ENCODE data around the gene SLC25A10.
"Not testable (repeated sequence)": the region's sequence is repeated elsewhere in the genome, so short reads cannot be mapped to it uniquely, and the experiment has no call there.

SLC25A10 gene

DNA sequence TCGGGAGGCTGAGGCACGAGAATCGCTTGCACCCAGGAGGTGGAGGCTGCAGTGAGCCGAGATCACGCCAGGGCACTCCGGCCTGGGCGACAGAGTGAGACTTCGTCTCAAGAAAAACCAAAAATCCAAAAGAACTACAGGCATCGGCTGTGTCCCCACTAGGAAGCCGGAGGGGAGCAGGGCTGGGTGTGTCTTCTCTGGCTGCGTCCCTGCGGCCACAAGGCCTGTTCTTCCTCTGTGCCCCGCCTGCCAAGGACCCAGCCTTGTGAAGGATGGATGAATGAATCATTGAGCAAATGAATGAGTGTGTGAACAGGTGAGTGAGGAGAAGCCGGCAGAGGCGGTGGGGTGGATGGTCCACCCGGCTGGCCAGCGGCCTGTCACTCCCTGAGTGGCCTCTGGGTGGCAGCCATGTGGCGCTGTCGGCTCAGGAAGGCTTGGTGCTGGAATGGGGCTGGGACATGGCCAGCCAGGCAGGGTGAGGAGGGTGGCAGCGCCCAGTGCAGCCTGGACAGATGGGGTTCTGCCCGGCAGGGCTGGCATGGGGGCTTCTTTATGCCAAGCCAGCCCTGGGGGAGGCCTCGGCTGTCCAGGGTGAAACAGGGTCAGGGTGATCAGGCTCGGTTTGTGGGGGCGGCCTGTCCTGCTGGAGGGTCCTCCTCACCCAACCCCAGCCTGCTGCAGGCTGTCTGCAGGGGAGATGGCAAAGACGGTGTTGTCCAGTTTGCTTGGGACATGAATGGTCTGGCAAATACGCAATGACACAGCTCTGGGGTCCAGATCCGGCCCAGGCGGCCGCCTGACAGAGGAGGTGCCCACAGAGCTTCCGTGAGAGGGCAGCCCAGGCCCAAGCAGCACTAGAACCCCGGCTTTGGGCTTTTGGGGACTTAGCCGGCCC is 21.7 kb downstream of the SLC25A10 start:
- Histone ChIP-seq H3K4me3 (peak overlapping the region in 1 of 10 experiments; percentile 53; a peak in 2 of 20 replicates), H3K36me3 (no peaks in the 10 kb centered on the region), H3K9ac (peak overlapping the region in 7 of 11 experiments; percentile 37 to 72 (median 64); a peak in 12 of 22 replicates), H3K9me3 (replicated peaks in 1 of 11) (no peaks in the 10 kb centered on the region), H3K4me2 (peak overlapping the region; percentile 89 to 100 (median 97)), H3K27me3 (no peaks in the 10 kb centered on the region; a peak in 2 of 22 replicates), H3K4me1 (peaks cover 58 to 88% (median 73%) of the 10 kb centered on the region in 10 experiments), H3K27ac (peak overlapping the region in 8 of 11 experiments; percentile 5 to 81 (median 58); a peak in 13 of 22 replicates), H4K20me1 (peaks cover 0 to 7% (median 0%) of the 10 kb centered on the region in 11 experiments; a peak in 6 of 22 replicates)
- no peak for TF ChIP-seq Cebpa-rat (IDR thresholded peaks at IDR 0.05)

DNA sequence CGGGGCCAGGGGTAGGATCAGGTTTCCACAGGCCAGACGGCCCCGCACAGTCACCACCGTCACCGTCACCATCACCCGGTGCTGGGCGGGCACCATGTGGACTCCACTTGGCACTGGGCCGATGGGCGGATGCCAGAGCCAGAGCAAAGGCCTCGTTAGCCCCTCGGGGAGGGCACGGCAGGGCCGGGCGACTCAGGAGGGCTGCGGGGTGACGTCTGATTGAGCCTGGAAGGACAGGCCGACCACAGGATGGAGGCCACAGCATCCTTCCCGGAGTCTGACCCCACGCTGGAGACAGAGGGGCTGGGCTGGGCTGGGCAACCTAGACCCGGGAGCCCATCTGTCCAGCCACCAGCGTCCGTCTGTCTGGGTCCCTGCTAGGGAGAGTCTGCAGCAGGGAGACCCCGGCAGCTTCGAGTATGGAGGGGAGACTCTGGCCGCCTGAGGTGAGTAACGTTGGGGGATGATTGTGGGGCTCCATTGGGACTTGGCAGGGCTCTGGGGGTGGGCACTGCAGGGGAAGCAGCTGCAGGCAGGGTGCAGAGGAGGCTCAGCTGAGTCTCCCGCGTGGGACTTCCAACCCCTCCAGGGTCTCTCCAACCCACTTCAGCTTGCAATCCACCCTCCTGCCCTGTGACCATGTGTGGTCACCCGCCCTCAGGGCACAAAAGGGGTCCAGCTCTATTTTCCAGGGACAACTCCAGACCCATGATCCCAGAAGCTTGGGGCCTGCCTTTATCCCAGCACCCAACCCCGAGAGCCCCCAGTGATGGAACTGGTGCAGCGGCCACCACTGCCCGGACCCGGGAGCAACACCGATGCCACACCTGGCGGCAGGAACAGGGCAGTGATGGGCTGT is 22.6 kb downstream of the SLC25A10 start:
- peak overlapping the region; percentile 15 to 68 (median 61); a peak in 19 of 22 replicates for H3K9ac ChIP-seq
- H3K4me2 ChIP-seq, result peak overlapping the region; percentile 87 to 100 (median 97)
- H3K4me1 ChIP-seq, result peaks cover 58 to 86% (median 73%) of the 10 kb centered on the region in 10 experiments
- TF ChIP-seq Cebpa-rat (IDR thresholded peaks at IDR 0.05), result no peak
- H3K27ac ChIP-seq, result peak overlapping the region in 10 of 11 experiments; percentile 9 to 69 (median 56); a peak in 18 of 22 replicates
- peak overlapping the region; percentile 40 to 64 (median 50) for H3K4me3 ChIP-seq
- no peaks in the 10 kb centered on the region for H3K9me3 ChIP-seq (replicated peaks in 1 of 11)
- no peaks in the 10 kb centered on the region; a peak in 2 of 22 replicates for H3K27me3 ChIP-seq
- H3K36me3 ChIP-seq, result no peaks in the 10 kb centered on the region
- peaks cover 0 to 7% (median 0%) of the 10 kb centered on the region in 11 experiments; a peak in 6 of 22 replicates for H4K20me1 ChIP-seq

DNA sequence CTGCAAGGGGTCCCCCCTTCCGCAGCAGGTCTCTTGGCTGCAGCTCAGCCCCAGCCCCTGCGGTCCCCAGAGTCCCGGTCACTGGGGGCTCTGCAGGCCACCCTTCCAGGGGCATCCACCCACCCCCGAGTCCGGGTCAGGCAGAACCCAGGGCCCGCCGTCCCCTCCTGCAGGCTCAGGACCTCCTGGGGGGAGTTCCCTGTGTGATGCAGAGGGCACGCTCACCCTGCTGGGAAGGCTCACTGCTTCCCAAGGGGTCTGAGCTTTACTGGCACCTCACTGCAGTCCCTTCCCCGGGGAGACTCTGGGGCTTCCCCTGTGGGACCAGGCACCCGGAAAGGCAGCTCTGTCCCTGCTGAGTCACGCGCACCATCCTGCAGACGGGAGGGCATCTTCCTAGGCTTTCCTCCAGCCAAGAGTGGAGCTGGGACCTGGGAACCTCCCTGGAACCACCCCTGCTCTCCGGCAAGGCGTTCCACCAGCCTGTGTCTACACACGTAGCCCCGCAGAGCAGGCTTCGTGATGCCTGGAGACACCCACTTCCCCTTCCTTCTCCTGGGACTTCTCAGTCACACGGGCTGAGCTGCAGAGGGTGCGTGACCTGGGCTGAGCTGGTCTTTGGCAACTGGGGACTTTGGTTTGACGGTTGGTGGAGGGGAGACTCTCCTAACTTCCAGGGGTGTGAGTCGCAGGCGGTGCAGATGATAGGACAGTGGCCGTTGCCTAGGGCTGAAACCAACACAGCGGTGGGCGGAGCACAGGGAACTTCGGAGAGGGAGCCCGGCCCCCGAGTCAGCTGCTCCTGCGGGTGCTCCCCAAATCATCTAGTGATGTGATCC is 23.4 kb downstream of the SLC25A10 start:
- H3K36me3 ChIP-seq, result no peaks in the 10 kb centered on the region
- H3K4me3 ChIP-seq, result peak overlapping the region; percentile 40 to 64 (median 50)
- H3K9me3 ChIP-seq (replicated peaks in 1 of 11), result no peaks in the 10 kb centered on the region
- TF ChIP-seq Cebpa-rat (IDR thresholded peaks at IDR 0.05), result no peak
- peak overlapping the region; percentile 87 to 100 (median 97) for H3K4me2 ChIP-seq
- H3K27ac ChIP-seq, result peak overlapping the region in 10 of 11 experiments; percentile 9 to 69 (median 56); a peak in 20 of 22 replicates
- H3K27me3 ChIP-seq, result no peaks in the 10 kb centered on the region; a peak in 2 of 22 replicates
- peaks cover 54 to 80% (median 67%) of the 10 kb centered on the region in 10 experiments for H3K4me1 ChIP-seq
- H4K20me1 ChIP-seq, result peaks cover 0 to 7% (median 0%) of the 10 kb centered on the region in 11 experiments; a peak in 6 of 22 replicates
- peak overlapping the region; percentile 15 to 68 (median 61); a peak in 20 of 22 replicates for H3K9ac ChIP-seq

DNA sequence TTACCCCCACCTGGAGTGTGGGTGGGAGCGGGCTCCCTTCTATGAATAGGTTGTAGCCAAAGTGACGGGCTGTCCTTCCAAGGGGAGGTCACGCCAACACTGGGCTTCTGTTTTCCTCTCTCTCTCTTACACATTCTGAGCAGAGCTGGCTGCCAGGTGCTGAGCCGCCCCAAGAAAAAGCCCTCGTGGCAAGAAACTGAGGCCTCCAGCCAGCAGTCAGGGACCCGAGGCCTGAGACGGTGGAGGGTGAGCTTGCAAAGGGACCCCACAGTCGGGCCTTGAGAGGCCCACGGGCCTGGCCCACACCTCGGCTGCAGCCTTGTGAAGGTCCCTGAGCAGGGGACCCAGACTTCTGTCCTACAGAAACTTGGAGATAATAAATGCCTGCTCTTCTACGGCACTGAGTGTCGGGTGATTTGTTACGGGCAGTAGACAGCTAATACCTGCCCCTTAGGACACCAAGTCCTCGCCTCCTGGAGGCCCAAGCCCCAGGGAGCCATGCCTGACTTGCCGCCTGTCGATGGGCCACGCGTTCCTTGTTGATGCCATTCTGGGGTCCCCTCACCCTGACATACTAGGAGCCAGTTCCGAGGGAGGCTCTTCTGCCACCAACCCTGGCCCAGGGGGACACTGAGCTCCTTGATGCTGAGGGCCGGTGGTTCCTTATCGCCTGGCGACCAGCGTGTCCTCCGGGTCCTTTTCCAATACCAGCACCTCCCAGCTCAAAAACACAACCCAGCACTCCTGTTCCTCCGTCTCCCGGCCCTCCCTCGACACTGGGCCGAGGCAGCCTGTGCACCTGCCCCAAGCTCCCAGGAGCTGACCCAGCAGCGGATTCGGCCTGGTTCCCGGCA is 26.1 kb downstream of the SLC25A10 start:
- no peaks in the 10 kb centered on the region for H3K36me3 ChIP-seq
- no peak overlapping the region; a peak in 1 of 22 replicates for H3K4me2 ChIP-seq
- H4K20me1 ChIP-seq, result peaks cover 0 to 7% (median 0%) of the 10 kb centered on the region in 11 experiments; a peak in 6 of 22 replicates
- no peaks in the 10 kb centered on the region; a peak in 2 of 22 replicates for H3K27me3 ChIP-seq
- no peak overlapping the region; a peak in 1 of 22 replicates for H3K9ac ChIP-seq
- H3K4me3 ChIP-seq, result no peak overlapping the region
- H3K9me3 ChIP-seq (replicated peaks in 1 of 11), result no peaks in the 10 kb centered on the region
- H3K27ac ChIP-seq, result no peak overlapping the region
- TF ChIP-seq Cebpa-rat (IDR thresholded peaks at IDR 0.05), result no peak
- H3K4me1 ChIP-seq, result peaks cover 28 to 58% (median 40%) of the 10 kb centered on the region in 10 experiments

DNA sequence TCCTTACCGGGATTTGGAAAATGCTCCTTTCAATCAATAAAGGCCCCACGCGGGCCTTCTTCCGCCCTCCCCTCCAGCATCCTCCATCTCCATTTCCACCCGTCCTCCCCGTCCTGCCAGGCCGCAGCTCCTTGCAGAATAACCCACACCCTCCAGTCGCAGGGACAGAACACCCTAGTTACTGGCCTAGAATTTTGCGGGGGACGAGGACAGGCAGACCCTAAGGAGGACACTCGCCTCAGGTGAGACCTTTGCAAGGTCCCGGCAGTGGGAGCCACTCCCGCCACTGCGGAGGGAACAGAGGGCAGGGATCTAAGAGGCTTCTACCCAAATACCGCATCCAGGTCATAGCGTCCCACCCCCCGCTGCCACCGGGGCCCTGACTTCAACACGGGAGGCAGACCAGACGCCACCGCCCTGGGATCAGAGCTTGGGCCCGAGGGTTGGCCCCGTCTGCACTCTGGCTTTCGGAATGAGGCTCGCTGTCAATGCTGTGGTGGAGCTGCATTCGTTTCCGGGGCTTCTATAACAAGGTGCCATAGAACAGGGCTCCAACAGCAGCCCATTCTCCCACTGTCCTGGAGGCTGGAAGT is 26.8 kb downstream of the SLC25A10 start:
- TF ChIP-seq Cebpa-rat (IDR thresholded peaks at IDR 0.05), result no peak
- Histone ChIP-seq H3K27me3 (no peaks in the 10 kb centered on the region; a peak in 2 of 22 replicates), H4K20me1 (peaks cover 0 to 7% (median 0%) of the 10 kb centered on the region in 11 experiments; a peak in 5 of 22 replicates), H3K27ac (no peak overlapping the region), H3K9me3 (replicated peaks in 1 of 11) (no peaks in the 10 kb centered on the region), H3K36me3 (no peaks in the 10 kb centered on the region), H3K4me2 (no peak overlapping the region), H3K4me1 (peaks cover 27 to 50% (median 33%) of the 10 kb centered on the region in 10 experiments), H3K4me3 (no peak overlapping the region), H3K9ac (no peak overlapping the region)

DNA sequence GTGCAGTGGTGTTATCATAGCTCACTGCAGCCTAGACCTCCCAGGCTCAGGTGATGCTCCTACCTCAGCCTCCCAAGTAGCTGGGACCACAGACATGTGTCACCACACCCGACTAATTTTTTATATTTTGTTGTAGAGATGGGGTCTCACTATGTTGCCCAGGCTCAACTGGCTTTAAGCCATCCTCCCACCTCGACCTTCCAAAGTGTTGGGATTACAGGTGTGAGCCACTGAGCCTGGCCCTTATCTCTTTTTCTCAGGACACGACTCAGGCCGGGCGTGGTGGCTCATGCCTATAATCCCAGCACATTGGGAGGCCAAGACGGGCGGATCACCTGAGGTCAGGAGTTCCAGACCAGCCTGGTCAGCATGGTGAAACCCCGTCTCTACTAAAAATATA is 27.5 kb downstream of the SLC25A10 start:
- not testable (repeated sequence) for H3K36me3 ChIP-seq; H3K4me2 ChIP-seq; H3K27me3 ChIP-seq; H3K9me3 ChIP-seq (replicated peaks in 1 of 11); H4K20me1 ChIP-seq; H3K9ac ChIP-seq; H3K27ac ChIP-seq; H3K4me3 ChIP-seq
- H3K4me1 ChIP-seq, result peaks cover 20 to 43% (median 26%) of the 10 kb centered on the region in 10 experiments

DNA sequence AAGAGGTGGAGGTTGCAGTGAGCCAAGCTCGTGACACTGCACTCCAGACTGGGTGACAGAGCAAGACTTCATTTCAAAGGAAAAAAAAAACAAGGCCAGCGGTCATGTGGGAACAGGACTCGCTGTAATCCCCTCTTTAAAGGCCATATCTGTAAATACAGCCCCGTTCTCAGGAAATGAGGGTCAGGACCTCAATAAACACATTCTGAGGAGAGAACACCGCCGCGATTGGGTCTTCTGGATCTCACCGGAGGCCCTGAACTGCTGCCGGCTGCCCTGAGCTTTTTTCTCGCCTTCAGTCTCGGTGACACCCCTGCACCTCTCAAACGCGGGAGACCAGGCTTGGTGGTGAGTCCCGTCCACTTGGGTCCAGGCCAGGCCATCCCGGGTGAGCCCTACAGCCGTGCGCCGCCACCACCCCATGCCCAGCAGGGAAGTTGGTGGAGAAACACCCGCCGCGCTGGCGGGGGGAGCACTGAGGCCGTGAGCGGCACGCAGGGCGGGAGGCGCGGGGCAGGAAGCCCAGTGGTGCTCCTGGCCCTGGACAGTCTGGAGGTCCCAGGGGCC is 28.4 kb downstream of the SLC25A10 start:
- Histone ChIP-seq H3K4me3 (no peak overlapping the region), H3K9ac (no peak overlapping the region), H4K20me1 (0 out of 22 replicates have a peak, but pooled peaks cover 0 to under 1% (median 0%) of the 10 kb centered on the region in 11 experiments), H3K27me3 (no peaks in the 10 kb centered on the region), H3K36me3 (no peaks in the 10 kb centered on the region), H3K4me2 (no peak overlapping the region), H3K27ac (no peak overlapping the region), H3K4me1 (peaks cover 11 to 35% (median 17%) of the 10 kb centered on the region in 10 experiments), H3K9me3 (replicated peaks in 1 of 11) (no peaks in the 10 kb centered on the region)
- TF ChIP-seq Cebpa-rat (IDR thresholded peaks at IDR 0.05), result no peak

All from BLaER1 treated with 17β-estradiol and CSF1 and Interleukin-3, amounts not matched to agents 10 nM and 100 nM (cell line).